Progenitor cell of endocrine pancreas (in vitro differentiated cells): ENCODE data around the gene PALMD. TPM values are rescaled to one million over a fixed set of nuclear protein-coding genes. Genes with fewer than 3 reads are reported as not detected.

ENCODE experiments used
- DNase-seq: peaks from one replicate; pipeline ENCODE4 v3.0.0; 2021; ENCODE audit warnings: low spot score; ENCODE audit not compliant: unreplicated experiment
- H3K27ac Mint-ChIP-seq: 2 replicates; pipeline ENCODE4 v1.8.0; 2021; ENCODE audit warnings: mild to moderate bottlenecking, moderate library complexity, mixed read lengths
- H3K27me3 Mint-ChIP-seq: 2 replicates; pipeline ENCODE4 v1.8.0; 2021; ENCODE audit warnings: mixed read lengths
- H3K36me3 Mint-ChIP-seq: 2 replicates; pipeline ENCODE4 v1.8.0; 2022; ENCODE audit warnings: mixed read lengths; ENCODE audit not compliant: insufficient read depth
- H3K4me1 Mint-ChIP-seq: 2 replicates; pipeline ENCODE4 v1.8.0; 2021; ENCODE audit warnings: low read depth, mixed read lengths
- H3K4me3 Mint-ChIP-seq: 2 replicates; pipeline ENCODE4 v1.8.0; 2021; ENCODE audit warnings: low read depth, mild to moderate bottlenecking, moderate library complexity, mixed read lengths
- H3K9me3 Mint-ChIP-seq: 2 replicates; pipeline ENCODE4 v1.8.0; 2021; ENCODE audit warnings: low read depth, mixed read lengths
- total RNA-seq: library from RNA; stranded (reverse); gene quantifications from 2 replicates; pipeline ENCODE4 v1.2.1, GENCODE V29; 2021
- TF ChIP-seq, protein P1 (sequence below): fragments of 200-600 bp; sonication (generic); IDR thresholded peaks from one replicate; pipeline ENCODE4 v1.5.0; 2021; ENCODE audit warnings: antibody characterized with exemption, mild to moderate bottlenecking; ENCODE audit not compliant: unreplicated experiment

Gene PALMD
- total RNA-seq, 1 donor from 2014 or later = 4.5 TPM

DNA sequence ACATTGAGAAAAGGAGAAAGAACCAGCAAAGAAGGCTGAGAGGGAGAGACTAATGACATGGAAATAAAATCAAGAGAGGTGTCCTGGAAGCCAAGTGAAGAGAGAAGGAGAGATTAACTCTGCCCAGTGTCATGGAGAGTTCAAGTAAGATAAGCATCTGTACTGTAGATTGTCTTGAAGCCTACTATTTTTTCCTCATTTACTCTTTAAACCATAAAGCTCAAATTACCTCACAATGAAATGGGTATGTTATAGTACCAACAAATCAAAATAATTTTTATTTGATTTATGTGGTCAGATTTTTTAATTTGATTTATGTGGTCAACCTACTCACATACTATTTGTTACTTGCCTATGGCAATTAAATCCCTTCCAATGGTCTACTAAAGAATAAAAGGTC is 5.2 kb upstream of the PALMD start:
- TF ChIP-seq, protein P1, sequence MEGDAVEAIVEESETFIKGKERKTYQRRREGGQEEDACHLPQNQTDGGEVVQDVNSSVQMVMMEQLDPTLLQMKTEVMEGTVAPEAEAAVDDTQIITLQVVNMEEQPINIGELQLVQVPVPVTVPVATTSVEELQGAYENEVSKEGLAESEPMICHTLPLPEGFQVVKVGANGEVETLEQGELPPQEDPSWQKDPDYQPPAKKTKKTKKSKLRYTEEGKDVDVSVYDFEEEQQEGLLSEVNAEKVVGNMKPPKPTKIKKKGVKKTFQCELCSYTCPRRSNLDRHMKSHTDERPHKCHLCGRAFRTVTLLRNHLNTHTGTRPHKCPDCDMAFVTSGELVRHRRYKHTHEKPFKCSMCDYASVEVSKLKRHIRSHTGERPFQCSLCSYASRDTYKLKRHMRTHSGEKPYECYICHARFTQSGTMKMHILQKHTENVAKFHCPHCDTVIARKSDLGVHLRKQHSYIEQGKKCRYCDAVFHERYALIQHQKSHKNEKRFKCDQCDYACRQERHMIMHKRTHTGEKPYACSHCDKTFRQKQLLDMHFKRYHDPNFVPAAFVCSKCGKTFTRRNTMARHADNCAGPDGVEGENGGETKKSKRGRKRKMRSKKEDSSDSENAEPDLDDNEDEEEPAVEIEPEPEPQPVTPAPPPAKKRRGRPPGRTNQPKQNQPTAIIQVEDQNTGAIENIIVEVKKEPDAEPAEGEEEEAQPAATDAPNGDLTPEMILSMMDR = no peak
- DNase-seq = no peak
- Mint-ChIP-seq H3K4me1 (peaks cover 20% of the 10 kb centered on the region), H3K36me3 (no peaks in the 10 kb centered on the region), H3K4me3 (no peak overlapping the region), H3K27me3 (no peaks in the 10 kb centered on the region), H3K9me3 (no peaks in the 10 kb centered on the region), H3K27ac (no peak overlapping the region)

DNA sequence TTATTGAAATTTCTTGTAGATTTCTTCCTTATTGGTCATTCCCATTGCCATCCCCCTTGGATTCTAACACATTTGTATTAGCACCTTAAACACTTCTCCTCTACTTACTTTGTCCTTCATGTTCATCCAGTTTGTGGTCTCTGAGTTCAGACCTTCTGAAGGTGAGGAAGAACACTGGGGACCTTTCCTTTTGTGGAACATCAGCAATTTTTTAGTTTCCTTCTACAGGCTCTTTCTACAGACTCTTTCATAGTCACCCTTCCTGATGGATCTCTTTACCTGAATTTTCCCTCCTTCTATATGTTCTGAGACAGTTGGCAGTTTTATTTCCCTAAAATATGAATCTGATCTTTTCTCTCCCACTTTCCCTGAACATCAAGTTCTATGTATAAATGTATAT is 4.4 kb upstream of the PALMD start:
- TF ChIP-seq, protein P1 = no peak
- no peak overlapping the region for H3K4me3 Mint-ChIP-seq
- no peaks in the 10 kb centered on the region for H3K27me3 Mint-ChIP-seq
- no peaks in the 10 kb centered on the region for H3K36me3 Mint-ChIP-seq
- peaks cover 28% of the 10 kb centered on the region for H3K4me1 Mint-ChIP-seq
- no peaks in the 10 kb centered on the region for H3K9me3 Mint-ChIP-seq
- no peak for DNase-seq
- no peak overlapping the region for H3K27ac Mint-ChIP-seq

DNA sequence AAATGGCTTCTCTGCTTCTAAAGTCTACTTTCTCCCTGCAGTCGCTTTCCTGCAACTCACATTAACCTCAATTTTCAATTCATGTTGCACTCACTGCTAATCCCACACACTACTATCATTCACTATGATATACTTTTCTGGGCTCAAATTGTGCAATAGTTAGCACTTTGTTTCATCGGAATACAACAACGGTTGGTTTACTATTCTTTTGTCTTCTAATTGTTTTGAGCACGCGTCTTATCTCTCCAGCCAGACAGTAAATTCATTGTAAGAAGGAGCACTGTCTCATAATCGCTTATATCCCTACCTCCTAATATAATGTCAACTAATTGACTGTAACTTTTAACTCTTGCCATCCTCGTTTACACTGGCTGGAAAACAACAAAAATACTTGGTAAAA is 3.9 kb upstream of the PALMD start:
- H3K27me3 Mint-ChIP-seq = no peaks in the 10 kb centered on the region
- H3K4me3 Mint-ChIP-seq = no peak overlapping the region
- H3K9me3 Mint-ChIP-seq = no peaks in the 10 kb centered on the region
- no peak overlapping the region for H3K27ac Mint-ChIP-seq
- no peaks in the 10 kb centered on the region for H3K36me3 Mint-ChIP-seq
- TF ChIP-seq, protein P1 = no peak
- no peak for DNase-seq
- H3K4me1 Mint-ChIP-seq = peaks cover 29% of the 10 kb centered on the region

DNA sequence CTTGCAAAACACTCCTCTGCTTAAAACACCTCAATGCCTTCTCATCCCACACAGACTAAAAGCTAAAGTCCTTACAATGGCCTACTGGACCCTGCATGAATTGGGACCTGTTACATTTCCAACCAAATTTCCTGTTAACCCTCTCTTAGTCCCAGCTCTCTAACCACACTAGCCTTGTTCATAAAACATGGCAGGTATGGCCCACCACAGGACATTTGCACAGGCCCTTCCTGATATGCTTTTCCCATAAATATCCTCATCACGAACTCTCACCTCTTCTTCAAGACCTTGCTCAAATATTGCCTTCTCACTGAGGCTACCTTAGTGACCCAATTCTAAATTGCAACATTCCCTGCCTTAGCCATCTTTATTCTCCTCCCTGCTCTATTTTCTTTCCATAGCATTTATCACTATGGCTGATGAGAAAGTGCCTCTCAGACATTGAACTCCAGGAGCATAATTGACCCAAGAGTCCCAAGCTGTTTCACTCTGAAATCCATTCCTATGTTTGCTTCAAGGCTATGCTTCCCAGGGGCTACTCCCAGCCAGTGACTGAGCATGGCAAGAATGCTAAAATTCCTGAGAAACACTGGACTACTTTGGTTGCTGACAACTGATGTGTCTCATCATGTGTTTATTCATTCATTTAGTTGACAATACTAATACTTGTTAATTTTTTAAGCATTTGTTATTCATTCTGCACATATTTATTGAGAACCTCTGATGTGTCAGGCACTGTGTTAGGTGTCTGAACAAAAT is 2.7 kb upstream of the PALMD start:
- no peaks in the 10 kb centered on the region for H3K36me3 Mint-ChIP-seq
- no peak overlapping the region for H3K27ac Mint-ChIP-seq
- no peak for DNase-seq
- peaks cover 29% of the 10 kb centered on the region for H3K4me1 Mint-ChIP-seq
- TF ChIP-seq, protein P1 = no peak
- H3K9me3 Mint-ChIP-seq = no peaks in the 10 kb centered on the region
- H3K4me3 Mint-ChIP-seq = no peak overlapping the region
- H3K27me3 Mint-ChIP-seq = no peaks in the 10 kb centered on the region

DNA sequence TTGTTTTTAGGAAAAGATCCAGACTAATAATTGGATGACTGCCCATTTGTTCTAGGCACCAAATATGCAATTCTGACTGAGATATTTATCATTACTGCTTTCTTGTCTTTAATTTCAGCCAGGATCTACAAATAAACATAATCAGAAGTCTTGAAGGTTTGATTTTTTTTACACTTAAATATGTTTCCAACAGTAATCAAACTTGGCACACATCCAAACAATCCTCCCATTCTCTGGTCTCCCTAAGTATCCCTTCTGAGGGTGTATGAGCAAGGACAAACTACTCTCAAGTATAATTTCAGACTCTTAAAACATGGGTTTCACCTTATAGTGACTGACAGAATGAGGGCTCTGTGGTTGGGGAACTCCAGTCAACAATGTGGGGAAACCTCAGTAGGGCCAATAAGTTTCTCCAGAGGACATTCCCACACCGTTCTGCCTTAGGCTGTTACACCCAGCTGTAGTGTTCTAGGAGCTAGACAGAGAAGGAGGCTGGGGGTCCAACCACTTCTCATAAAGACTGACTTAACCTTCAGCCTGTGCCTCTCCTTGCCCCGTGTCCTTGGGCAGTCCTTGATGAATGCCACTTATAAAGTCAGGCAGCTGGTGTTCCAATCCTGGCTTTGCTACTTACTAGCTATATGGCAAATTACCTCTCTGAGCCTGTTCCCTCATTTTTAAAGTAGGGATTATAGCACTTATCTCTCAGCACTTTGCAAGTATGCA is 1.5 kb upstream of the PALMD start:
- DNase-seq = no peak
- Mint-ChIP-seq H3K27ac (no peak overlapping the region), H3K9me3 (no peaks in the 10 kb centered on the region), H3K4me3 (no peak overlapping the region), H3K36me3 (no peaks in the 10 kb centered on the region), H3K27me3 (no peaks in the 10 kb centered on the region), H3K4me1 (peaks cover 29% of the 10 kb centered on the region)
- TF ChIP-seq, protein P1 = no peak
